GM12891 (cell line): ENCODE measurements around the gene NSF.
A peak's percentile ranks its signal among the peaks of the same experiment; 100 is the strongest.
"Not testable (repeated sequence)": the region's sequence is repeated elsewhere in the genome, so short reads cannot be mapped to it uniquely, and the experiment has no call there.

Experiments used
- DNase-seq: peaks from one replicate; pipeline ENCODE4 v3.0.0; 2011; ENCODE audit warnings: low spot score; ENCODE audit not compliant: insufficient read length
- FAIRE-seq: peaks from 2 replicates; lab custom pipeline; 2011; peaks lifted over from hg19 to GRCh38; lab: Jason Lieb, UNC

Gene NSF

DNA sequence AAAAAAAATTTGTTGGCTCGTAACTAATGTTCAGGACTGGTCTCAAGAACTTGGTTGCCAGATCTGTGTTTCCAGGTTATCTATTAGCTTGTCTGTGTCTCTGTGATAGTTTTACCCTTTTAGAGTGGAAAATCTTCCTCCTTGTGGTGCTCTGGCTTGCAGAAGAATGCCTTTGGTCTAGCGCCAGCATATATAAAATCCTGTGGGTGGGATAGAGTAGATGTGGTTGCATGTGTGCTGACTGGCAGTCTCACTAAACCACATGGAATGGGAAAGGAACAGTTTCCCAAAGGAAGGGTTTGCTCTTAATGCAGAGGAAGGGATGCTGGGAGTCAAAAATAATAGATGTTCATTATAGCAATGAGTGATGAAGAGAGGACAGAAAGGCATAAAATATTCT lies 33.3 kb downstream of the NSF start:
- DNase-seq, FAIRE-seq: not testable (repeated sequence)

DNA sequence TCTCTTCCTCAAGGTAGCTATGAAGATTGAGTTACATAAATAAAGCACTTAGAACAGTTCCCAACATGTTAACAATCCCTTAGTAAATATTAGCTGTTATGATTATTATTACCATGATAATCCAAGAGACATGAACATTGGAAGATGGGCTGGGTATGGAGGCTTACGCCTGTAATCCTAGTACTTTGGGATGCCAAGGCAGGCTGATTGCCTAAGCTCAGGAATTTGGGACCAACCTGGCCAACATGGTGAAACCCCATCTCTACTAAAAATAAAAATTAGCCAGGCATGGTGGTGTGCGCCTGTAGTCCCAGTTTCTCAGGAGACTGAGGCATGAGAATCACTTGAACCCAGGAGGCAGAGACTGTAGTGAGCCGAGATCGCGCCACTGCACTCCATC lies 34.3 kb downstream of the NSF start:
- DNase-seq, result not testable (repeated sequence)
- FAIRE-seq, result peak; percentile 13

DNA sequence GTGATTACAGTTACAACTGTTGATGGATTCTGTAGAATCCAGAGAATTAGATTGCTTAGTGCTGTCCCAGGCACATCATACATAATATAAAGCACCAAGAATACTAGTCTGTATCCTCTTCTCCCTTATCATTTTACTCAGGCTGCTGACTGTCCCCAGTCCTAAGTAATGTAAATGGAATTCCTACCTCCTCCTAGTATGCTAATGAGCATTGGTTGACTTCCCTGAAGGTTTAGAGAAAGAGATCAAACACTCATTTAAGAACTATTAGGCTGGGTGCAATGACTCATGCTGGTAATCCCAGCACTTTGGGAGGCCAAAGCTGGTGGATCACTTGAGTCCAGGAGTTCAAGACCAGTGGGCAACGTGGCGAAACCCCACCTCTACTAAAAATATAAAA lies 37.0 kb downstream of the NSF start:
- FAIRE-seq, DNase-seq: not testable (repeated sequence)

DNA sequence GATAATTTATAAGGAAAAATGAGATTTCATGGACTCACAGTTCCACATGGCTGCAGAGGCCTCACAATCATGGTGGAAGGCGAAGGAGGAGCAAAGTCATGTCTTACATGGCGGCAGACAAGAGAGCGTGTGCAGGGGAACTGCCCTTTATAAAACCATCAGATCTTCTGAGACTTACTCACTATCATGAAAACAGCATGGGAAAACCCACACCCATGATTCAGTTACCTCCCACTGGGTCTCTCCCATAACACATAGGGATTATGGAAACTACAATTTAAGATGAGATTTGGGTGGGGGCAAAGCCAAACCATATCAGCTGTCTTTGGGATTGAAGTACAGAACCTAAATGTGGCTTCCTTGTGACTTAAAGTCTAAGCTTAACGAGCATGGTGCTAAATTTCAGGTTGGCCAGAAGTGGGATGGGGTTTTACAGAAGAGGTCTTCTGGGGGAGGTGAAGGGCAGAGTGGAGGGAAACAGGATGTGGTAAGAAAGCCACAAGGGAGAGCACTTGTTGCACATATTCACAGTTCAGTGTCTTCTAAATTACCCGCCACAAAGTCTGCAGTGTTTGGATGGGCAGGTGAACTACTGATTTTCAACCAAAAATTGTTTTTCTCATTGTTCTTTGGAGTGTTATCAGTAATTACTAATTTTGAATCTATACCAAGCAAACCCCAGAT lies 38.4 kb downstream of the NSF start:
- FAIRE-seq, result peak; percentile 82
- DNase-seq, result not testable (repeated sequence)

DNA sequence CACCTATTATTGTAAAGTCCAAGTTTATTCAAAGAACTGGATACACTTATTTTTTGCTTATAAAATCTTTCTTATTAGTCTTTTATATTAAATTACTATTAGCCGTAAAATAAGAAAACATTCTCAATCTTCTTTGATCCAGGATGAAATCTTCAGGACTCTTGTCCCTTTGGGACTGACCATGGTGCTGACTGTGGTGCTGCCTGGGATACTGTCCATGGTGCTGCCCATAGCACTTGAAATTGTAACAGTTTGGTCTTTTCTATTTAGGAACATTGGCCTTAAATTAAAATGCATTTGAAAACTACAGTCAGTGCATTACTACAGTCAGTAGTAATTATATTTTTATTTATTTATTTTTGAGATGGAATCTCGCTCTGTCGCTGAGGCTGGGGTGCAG lies 41.7 kb downstream of the NSF start:
- not testable (repeated sequence) for FAIRE-seq, DNase-seq

DNA sequence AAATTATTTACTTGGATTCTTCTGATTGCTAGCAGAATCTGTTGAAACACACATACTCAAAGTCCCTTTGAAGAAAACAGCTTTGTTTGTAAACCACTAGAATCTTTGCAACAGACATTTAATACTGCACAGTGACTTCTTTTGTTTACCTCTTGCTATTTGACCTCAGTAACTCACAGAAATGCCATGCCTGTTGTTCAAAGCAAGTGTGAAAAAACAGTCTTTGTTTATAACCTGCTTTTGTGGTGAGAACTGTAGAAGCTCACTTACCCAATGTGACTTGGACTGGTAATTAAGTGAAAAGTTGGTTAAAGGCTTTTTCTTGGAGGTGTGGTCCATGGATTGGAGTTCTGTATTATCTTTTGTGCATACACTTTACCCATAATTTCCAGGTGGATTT lies 44.4 kb downstream of the NSF start:
- not testable (repeated sequence) for FAIRE-seq

DNA sequence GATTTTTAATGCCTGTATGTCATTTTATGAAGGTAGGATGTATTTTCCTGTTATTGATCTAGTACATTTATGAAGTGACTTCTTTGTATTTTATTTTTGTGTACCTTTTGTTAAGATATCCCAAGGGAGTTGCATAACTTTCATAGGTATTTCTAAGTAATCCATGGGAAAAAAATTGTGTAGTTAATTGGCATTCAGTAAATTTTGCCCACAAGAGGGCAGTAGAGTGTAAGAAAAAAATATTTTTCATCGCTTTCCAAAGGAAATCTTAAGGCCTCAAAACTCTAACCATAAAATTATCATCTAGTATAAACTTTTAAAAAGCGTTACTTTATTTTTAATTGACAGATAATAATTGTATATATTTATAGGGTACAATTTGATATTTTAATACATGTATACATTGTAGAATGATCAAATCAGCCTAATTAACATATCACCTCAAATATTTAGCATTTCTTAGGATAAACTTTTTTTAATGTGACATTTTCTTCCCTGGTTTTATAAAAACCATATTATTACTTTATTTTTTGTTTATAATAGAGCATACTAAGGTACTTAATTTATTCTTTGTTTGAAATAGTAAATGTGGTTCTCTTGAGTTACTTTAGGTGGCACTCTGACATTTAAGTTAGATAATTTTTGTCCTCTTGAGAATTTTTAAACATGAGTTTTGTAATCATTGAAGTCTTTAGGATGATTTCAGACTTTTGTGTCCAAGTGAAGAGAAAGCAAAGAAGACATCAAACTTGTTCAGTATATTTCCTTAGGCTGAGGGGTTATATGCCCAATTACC lies 51.6 kb downstream of the NSF start:
- not testable (repeated sequence) for DNase-seq, FAIRE-seq

More for the DNA sequence above, 44.4 kb downstream of the NSF start:
- not testable (repeated sequence) for DNase-seq

DNA sequence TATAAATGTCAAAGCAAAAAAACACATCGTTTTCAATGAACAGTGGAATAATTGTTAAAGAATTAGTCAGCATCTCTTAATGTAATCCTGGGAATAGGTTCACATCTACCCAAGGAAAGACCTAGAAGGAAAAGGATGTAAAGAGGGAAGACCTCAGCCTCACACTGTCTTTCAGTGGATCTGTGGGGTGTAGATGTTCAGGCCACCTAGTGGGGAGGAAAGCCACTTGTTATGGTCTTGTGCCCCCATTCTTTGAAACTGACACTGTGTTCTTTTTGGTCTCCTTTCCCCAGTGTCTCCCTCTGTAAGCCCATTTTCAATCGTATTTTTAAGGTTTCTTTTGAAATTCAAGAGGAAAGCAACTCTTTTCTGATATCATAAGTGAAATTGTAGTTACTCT lies 56.8 kb downstream of the NSF start:
- not testable (repeated sequence) for FAIRE-seq, DNase-seq

DNA sequence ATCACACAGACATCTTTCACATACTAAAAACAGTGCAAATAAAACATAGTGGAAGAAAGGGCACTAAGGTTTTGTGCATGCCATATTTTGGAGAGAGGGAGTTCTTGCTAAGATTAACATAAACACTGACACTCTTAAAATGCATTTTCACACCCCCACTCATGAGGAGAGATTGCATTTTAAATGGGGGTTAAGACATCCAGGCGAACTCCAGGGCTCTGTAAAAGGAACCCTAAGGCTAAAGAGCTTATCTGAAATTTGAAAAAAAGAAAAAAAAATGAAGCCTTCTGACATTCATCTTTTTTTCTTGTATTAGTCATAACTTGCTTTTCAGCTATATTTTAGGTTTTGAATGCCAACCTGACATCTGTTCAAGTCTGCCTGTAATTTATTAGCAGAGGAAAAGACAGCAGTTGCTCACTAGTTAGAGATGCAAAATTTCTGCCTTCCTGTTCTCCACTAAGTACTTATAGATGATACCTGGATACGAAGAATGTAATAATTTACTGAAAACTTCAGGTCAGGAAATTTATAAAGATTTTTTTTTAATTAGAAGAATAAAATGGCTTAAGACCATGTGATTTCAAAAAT lies 57.3 kb downstream of the NSF start:
- not testable (repeated sequence) for FAIRE-seq, DNase-seq

DNA sequence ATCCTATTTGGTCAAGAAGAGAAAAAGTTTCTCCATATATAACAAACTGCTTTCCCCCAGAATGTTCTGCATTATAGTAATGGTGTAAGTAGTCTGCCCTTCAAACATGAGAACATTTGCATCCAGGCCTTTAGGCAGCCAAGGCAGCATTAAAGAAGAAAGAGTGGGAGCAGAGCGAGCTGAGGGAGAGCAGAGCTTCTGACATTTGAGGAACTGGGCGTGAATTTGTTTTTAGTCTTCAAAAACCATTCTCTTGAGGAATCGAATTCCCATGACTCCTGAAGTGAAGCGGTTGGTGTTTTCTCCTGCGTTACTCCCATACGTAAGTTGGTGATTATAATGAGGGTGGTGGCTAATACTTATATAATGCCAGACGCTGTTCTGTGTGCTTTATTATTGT lies 58.8 kb downstream of the NSF start:
- not testable (repeated sequence) for DNase-seq, FAIRE-seq

DNA sequence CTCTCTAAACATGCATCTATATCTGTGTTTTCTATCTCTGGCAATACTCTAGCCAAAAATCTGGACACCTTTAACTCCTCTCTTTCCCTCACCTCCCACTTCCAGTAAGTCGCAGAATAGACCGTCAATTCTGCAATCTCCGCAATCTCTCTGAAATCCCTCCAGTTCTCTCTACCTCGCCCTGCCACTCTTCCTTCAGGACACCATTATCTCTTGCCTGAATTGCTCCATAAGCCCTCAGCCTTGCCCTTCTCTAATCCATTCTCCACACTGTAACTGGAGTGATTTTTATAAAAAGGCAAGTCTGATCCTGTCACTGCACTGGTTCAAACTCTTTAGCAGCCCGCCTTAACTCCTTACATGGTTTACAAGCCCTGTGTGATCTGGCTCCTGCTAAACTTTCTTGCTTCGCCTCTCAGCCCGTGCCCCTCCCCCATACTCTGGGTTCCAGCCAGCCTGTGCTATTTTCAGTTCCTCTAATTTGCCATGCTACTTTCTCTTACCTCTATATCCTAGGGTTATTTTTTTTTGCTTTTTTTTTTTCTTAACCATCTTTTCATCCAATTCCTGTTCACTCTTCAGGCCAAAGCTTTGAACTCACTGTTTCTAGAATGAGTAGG lies 61.7 kb downstream of the NSF start:
- FAIRE-seq, DNase-seq: not testable (repeated sequence)

DNA sequence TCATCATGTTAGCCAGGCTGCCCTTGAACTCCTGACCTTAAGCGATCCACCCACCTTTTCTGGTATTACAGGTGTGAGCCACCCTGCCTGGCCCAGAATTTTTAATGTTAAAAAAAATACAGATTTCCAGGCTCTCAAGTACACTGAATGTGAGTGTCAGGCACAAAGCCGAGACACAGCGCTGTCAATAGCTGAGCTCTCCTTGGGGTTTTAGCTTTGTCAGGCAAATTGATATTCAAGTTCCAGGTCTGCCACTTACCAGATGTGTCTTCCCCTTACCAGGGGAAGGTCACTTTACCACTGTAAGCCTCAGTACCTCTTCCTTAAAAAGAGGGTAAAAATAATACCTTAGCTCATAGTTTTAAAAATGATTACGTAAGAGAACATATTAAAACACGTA lies 67.8 kb downstream of the NSF start:
- FAIRE-seq, DNase-seq: not testable (repeated sequence)

DNA sequence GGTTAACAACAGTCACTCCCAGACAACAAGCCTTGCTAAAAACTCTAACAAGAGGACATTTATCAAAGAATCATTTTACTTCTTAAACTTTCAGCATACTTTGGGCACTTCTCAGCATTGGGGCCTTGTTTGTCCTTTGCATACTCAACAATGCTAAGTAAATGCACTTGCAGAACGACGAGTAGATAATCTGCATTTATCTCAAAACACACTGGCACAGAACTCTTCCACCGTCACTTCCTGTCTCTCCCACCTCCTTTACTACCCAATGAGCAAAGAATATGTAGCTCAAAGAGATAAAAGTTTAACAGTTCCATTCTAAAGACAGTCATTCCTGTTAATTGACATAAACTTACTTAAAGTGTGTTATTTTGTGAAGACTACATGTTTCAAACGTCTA lies 69.2 kb downstream of the NSF start:
- FAIRE-seq, DNase-seq: not testable (repeated sequence)

DNA sequence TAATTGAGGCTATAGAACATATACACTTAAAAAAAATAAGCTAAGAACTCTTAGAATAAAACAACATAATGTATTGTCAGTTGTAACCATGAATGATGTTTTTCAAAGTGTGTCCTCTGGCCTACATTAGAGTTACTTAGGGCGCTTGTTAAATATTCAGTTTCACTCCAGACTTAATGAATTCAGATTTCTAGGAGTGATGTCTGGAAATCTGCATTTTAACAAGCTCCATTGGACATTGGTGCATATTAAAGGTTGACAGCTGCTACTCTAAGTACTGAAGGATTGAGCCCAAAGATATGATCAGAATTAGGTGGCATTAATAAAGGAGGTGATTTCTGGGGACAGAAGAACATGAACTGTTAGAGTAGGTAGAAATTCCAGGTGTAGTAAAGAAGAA lies 72.7 kb downstream of the NSF start:
- DNase-seq, FAIRE-seq: not testable (repeated sequence)

DNA sequence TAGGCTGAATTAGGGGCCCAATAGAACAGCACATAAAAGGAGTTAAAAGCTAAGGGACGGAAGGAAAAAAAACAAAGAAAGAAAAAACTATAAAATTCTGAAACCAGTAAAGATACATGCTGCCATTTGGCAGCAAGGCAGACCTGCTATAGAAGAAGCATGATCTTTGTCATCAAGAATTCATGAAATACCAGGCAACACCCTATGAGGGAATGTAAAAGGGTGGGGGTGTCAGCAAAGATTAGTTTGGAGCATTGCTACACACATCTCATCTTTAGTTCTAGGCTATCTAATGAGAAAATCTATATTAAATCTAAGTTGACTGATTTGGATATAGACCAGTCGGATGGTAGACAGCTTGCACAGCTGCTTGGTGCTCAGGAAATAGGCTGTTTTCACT lies 73.1 kb downstream of the NSF start:
- not testable (repeated sequence) for FAIRE-seq, DNase-seq

DNA sequence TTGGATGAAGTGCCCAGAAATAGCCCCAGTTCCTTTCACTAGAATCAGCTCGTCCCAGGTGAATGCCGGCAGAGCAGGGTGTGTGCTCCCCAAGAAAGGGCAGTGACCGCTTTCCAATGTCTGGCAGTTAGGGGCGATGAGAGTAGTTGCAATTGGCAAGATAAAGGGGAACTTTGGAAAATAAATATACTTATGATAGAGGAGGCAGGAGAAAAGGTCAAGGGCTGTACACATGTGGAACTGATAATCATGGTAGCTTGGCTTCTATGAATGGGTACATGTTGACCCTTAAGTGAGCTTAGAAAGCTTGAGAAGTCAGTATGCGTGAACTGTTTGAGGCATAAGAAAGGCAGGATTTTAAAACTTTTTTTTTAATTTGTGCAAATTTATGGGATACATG lies 75.5 kb downstream of the NSF start:
- not testable (repeated sequence) for DNase-seq, FAIRE-seq

DNA sequence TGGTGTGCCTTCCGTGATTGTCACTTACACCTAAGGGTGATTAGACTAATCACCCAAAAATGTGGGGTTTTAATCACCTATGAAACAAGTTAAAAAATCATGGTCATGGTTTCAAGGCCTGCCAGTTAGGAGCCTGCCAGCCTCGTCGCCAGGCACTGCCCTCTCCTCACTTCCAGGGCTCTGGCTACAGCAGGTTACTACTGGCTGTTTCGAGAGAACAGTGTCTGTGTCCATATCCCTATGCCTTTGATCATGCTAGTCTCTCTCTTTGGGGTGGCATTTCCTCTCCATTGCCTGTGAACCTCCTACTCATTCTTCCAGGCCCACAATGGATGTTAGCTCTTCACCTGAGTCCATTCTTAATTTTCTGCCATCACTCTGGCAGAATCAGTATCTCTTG lies 80.3 kb downstream of the NSF start:
- not testable (repeated sequence) for FAIRE-seq, DNase-seq

DNA sequence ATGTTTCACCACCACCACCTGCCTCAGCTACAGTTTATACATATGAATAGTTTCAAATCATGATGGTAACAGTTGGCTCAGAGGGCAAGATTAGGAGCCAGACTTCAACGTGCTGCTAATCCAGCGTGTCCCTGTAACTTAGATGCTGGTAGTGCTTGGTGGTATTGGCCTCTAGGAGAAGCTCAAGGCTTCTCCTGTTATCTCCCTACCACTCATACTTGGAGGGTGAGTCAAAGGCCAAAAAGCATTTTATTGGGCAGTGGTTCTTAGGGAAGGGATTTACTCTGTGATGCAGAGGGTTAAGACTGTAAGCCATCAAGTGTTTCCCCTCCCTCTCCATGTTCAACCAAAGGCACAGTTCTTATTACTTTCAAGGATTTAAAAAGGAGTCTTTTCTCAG lies 82.3 kb downstream of the NSF start:
- not testable (repeated sequence) for DNase-seq, FAIRE-seq

DNA sequence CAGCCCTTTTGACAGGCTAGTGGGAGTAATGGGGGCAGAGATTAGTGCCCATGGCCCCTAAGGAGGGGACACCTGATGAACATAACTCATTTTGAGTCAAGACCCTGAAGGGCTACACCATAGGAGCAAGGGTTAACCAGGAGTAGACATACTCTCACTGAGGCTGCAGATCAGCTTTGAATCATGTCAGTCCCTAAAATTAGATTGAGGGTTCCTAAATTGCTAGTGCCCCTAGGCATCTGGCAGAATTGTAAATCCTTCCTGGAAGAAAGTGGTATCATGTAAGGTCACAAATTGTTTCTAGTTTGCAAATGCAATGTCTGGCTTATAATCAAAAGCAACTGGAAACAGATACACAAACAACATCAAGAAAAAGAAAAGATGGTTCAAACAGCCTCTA lies 87.3 kb downstream of the NSF start:
- not testable (repeated sequence) for FAIRE-seq, DNase-seq

DNA sequence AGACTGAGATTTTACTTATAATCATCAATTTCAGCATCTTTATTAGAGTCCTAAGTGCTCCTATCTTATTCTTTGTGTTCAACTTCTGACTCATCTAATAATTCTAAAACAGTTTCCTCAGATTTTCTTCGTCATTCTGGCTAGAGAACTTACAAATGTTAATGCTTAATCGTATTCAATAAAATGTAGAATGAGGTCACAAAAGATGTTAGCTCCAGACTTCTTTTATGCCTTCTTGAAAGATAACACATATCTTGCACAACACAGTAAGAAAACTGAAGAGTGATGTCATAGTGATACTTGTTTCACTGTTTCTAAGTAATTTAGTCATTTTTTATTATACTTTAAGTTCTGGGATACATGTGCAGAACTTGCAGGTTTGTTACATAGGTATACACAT lies 93.2 kb downstream of the NSF start:
- FAIRE-seq, DNase-seq: not testable (repeated sequence)
